HepG2 (cell line): ENCODE measurements around the gene VDAC1. TPM values are rescaled to one million over a fixed set of nuclear protein-coding genes. Genes with fewer than 3 reads are reported as not detected.

Source experiments
- AGO1 ChIP-seq: fragments of 200-400 bp; formaldehyde crosslinking; IDR thresholded peaks from 2 replicates; pipeline ENCODE4 v1.6.1; 2017; ENCODE audit warnings: mild to moderate bottlenecking, low read depth, low read length, moderate library complexity; ENCODE audit not compliant: poor library complexity, severe bottlenecking
- AGO2 ChIP-seq: fragments of 200-400 bp; formaldehyde crosslinking; optimal IDR thresholded peaks from 2 replicates; pipeline ENCODE3; 2017; ENCODE audit warnings: mild to moderate bottlenecking, low read depth, low read length, moderate library complexity
- ATRX ChIP-seq: sonication (generic); formaldehyde crosslinking; IDR thresholded peaks from 2 replicates; pipeline ENCODE4 v1.4.0; 2020; ENCODE audit warnings: missing genetic modification reagents, borderline replicate concordance
- GATA4 ChIP-seq: sonication (generic); IDR thresholded peaks from 2 replicates; pipeline ENCODE4 v1.6.1; 2016; ENCODE audit warnings: antibody characterized with exemption, low read depth, borderline replicate concordance
- HCFC1 ChIP-seq: fragments of 150-350 bp; IDR thresholded peaks from 2 replicates; pipeline ENCODE4 v1.6.1; 2014; ENCODE audit warnings: low read depth, low read length
- IKZF5 ChIP-seq: IDR thresholded peaks from 2 replicates; pipeline ENCODE4 v1.6.1; 2018; ENCODE audit warnings: missing genetic modification reagents, mild to moderate bottlenecking, missing compliant biosample characterization
- IRF2 ChIP-seq: IDR thresholded peaks from 2 replicates; pipeline ENCODE4 v1.6.1; 2018; ENCODE audit warnings: missing genetic modification reagents, missing compliant biosample characterization
- MTA1 ChIP-seq: sonication (generic); formaldehyde crosslinking; IDR thresholded peaks from 2 replicates; pipeline ENCODE4 v1.4.0; 2020; ENCODE audit warnings: missing genetic modification reagents, mild to moderate bottlenecking, borderline replicate concordance
- NFIC ChIP-seq: IDR thresholded peaks from 2 replicates; pipeline ENCODE4 v1.6.1; 2012; ENCODE audit warnings: mild to moderate bottlenecking, low read length, inconsistent platforms
- ONECUT2 ChIP-seq: sonication (generic); formaldehyde crosslinking; IDR thresholded peaks from 2 replicates; pipeline ENCODE4 v1.4.0; 2020; ENCODE audit warnings: missing genetic modification reagents
- SKI ChIP-seq: fragments of 450-650 bp; IDR thresholded peaks from one replicate; pipeline ENCODE4 v1.6.1; 2018; ENCODE audit warnings: mild to moderate bottlenecking; ENCODE audit not compliant: partially characterized antibody
- ZBTB39 ChIP-seq: sonication (generic); formaldehyde crosslinking; IDR thresholded peaks from 2 replicates; pipeline ENCODE4 v1.5.0; 2020; ENCODE audit warnings: missing genetic modification reagents
- ZFP1 ChIP-seq: IDR thresholded peaks from 2 replicates; pipeline ENCODE4 v1.6.1; 2016
- ZMYM4 ChIP-seq: sonication (generic); formaldehyde crosslinking; IDR thresholded peaks from 2 replicates; pipeline ENCODE4 v1.8.1; 2023; ENCODE audit warnings: mild to moderate bottlenecking, missing genetic modification reagents
- ZNF142 ChIP-seq: sonication (generic); formaldehyde crosslinking; IDR thresholded peaks from 2 replicates; pipeline ENCODE4 v1.4.0; 2020; ENCODE audit warnings: missing genetic modification reagents
- ZNF503 ChIP-seq: sonication (generic); formaldehyde crosslinking; IDR thresholded peaks from 2 replicates; pipeline ENCODE4 v1.4.0; 2020; ENCODE audit warnings: missing genetic modification reagents
- ZNF720 ChIP-seq: sonication (generic); formaldehyde crosslinking; IDR thresholded peaks from 2 replicates; pipeline ENCODE4 v1.4.0; 2020; ENCODE audit warnings: missing genetic modification reagents
- ZNF891 ChIP-seq: sonication (generic); formaldehyde crosslinking; IDR thresholded peaks from 2 replicates; pipeline ENCODE4 v1.5.0; 2020; ENCODE audit warnings: mild to moderate bottlenecking, missing genetic modification reagents
- polyA plus RNA-seq, 8 experiments: library from polyadenylated mRNA; depleted of rRNA in 3 of 8; stranded (reverse) in 7 of 8; unstranded in 1 of 8; fragments of >200 nt; fragmentation: Illumina TruSeq in 4 of 8; extraction: Trizol in 4 of 8; gene quantifications; 2 replicates each; pipeline versions ENCODE4 v1.2.1 to v1.2.3, GENCODE V29; 2011 to 2016; ENCODE audit warnings: low read depth in 4 of 8, missing spikeins in 1 of 8, mixed read lengths in 1 of 8; ENCODE audit not compliant: insufficient read depth in 1 of 8
- total RNA-seq, 5 experiments: library from RNA; depleted of rRNA; stranded (reverse); fragments of >200 nt; fragmentation: Illumina TruSeq; extraction: Trizol; gene quantifications; 2 replicates each; pipeline ENCODE4 v1.2.3, GENCODE V29; 2016; ENCODE audit warnings: low read depth in 1 of 5

VDAC1 gene
- total and polyA plus RNA-seq, 2 of the 13 experiments (the other 11 are each of a cell fraction or from before 2014, with no cell fraction given), result 112 to 380 TPM

- TF ChIP-seq ZNF503 (CRISPR knock-in tag) (peak; percentile 90; the same call in 1 of the 2 replicates), IKZF5 (CRISPR knock-in tag) (peak; percentile 56; the same call in 1 of the 2 replicates), AGO1 (no peak), ZNF142 (no peak), SKI (peak; percentile 75), IRF2 (CRISPR knock-in tag) (0 out of 2 replicates have a peak, but pooled peaks have one; percentile 25), GATA4 (0 out of 2 replicates have a peak, but pooled peaks have one; percentile 48), MTA1 (no peak), ZNF891 (no peak), ONECUT2 (0 out of 2 replicates have a peak, but pooled peaks have one; percentile 33), NFIC (peak; percentile 81), HCFC1 (no peak), ZFP1 (CRISPR knock-in tag) (peak; percentile 100), ZNF720 (CRISPR knock-in tag) (no peak), ZBTB39 (peak; percentile 88; the same call in 1 of the 2 replicates), ZMYM4 (CRISPR knock-in tag) (peak; percentile 55; the same call in 1 of the 2 replicates), ATRX (CRISPR knock-in tag) (no peak), AGO2 (no peak)
These were observed 42.3 kb upstream of the VDAC1 start (continued) for GRCh38 chr5:134046801-134047686.
